IPS DF 19.7 (cell line): ENCODE data around the gene SEPTIN12.
"Not testable (repeated sequence)": the region's sequence is repeated elsewhere in the genome, so short reads cannot be mapped to it uniquely, and the experiment has no call there.

Experiments
- DNase-seq: peaks from one replicate; pipeline ENCODE4 v3.0.0-alpha.2; 2013; ENCODE audit warnings: low read depth, low spot score

SEPTIN12 gene

DNA sequence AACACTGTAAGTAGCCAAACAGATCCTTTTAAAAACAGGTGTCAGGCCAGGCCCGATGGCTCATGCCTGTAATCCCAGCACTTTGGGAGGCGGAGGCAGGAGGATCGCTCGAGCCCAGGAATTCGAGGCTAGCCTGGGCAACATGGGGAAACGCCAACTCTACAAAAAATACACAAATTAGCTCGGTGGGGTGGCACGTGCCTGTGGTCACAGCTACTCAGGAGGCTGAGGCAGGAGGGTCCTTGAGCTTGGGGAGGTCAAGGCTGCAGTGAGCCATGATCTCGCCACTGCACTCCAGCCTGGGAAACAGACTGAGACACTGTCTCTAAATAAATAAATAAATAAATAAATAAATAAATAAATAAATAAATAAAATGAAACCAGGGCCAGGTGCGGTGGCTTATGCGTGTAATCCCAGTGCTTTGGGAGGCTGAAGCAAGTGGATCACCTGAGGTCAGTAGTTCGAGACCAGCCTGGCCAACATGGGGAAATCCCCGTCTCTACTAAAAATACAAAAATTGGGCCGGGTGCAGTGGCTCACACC, 3.6 kb downstream of the SEPTIN12 start:
- not testable (repeated sequence) for DNase-seq

DNA sequence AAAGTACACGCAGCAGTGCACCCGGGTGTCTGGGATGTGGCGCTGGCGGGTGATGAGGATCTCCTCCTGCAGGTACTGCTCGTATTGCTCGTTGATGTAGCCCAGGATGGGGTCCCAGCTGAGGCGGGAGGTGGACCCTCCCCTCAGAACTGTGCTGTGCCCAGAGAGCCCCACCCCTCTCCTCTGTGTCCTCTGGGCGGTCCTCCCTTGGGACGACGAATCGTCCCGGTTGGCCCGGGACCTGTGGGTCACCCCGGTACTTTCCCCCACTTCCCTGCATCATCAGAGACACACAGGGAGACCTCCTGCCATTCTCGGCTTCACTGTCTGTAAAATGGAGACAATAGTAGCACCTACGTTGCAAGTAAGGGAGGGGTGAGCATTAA, 4.2 kb downstream of the SEPTIN12 start:
- no peak for DNase-seq

DNA sequence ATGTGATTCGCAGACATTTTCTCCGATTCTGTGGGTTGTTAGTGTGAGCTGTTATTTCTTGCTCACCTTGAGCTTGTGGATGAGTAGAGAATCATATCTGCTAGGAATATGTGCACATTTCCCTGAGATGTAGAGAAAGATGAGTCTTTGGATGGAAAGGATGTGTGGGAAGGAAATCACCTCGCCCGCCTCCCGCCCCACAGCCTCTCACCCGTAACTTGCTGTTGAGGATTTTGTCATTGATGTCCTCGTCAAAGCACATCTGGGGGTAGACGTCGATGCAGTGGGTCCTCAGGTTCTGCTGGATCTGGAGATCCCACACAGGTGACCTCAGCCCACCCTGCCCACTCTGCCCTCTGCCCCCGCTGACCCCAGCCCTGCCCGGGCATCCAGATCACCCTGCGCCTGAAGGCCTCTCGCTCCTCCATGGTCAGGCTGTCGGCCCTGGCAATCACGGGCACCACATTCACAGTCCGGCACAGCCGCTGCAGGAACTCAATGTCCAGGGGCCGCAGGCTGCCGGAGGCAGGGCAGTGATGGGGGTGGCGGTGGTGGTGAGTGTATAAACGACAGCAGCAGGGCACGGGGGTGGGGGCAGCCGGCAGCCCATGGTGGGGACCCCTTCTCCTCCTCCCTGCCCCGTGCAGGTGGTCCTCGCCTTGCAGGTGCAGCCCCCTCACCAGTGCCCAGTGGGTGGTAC, 4.7 kb downstream of the SEPTIN12 start:
- DNase-seq, result no peak

DNA sequence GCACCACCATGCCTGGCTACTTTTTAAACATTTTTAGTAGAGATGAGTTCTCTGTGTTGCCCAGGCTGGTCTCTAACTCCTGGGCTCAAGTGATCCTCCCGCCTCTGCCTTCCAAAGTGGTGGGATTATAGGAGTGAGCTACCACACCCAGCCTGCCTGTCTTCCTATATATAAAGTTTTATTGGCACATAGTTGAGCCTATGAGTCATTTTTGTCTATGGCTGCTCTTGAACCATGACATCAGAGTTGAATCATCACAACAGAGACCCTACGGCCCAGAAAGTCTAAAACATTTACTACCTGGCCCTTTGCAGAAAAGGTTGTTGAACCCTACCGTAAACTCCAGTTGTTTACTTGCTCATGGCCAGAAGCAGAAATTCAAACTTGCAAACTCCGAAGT, 7.9 kb downstream of the SEPTIN12 start:
- DNase-seq, result no peak

DNA sequence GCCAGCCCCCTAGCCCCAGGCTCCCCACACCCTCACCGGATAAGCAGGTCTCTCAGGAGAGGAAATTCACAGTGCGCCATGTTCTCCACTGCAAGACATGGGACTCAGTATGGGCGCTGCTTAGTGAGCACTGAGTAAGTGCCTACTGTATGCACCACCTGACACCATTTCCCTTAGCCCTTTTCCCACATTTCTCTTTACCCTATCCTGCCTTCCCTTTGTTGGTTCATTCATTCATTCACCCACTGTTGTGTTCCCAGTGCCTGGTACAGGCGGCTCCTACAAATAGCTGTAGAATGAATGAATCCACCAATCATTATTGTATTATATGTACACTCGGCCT, 10.1 kb downstream of the SEPTIN12 start:
- no peak for DNase-seq

DNA sequence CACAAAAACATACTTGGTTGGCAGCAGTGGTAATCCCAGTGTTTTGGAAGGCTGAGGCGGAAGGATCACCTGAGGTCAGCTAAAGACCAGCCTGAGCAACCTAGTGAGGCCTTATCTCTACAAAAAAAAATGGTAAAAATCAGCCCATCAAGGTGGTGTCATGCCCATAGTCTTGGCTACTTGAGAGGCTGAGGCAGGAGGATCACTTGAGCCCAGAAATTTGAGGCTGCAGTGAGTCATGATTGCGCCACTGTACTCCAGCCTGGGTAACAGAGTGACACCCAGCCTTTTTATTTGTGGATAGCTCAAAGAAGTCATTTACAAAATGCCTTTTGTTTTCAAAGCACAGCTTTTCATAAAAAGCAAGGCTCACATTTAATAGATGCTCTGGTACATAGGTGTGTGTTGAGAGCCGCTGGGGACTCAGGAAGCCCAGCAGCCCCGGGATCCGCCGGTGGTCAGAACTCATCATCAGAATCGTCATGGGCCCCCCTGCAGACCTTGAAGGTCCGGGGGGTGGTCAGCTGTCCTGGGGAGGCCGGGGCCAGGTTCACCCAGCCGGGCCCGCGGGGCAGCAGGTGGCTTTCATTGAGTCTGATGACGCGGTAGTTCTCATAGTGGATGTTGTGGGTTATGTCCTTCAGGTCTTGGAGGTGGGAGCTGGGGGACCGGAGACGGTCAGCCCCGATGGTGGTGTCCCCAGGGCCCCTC, 10.7 kb downstream of the SEPTIN12 start:
- no peak for DNase-seq

DNA sequence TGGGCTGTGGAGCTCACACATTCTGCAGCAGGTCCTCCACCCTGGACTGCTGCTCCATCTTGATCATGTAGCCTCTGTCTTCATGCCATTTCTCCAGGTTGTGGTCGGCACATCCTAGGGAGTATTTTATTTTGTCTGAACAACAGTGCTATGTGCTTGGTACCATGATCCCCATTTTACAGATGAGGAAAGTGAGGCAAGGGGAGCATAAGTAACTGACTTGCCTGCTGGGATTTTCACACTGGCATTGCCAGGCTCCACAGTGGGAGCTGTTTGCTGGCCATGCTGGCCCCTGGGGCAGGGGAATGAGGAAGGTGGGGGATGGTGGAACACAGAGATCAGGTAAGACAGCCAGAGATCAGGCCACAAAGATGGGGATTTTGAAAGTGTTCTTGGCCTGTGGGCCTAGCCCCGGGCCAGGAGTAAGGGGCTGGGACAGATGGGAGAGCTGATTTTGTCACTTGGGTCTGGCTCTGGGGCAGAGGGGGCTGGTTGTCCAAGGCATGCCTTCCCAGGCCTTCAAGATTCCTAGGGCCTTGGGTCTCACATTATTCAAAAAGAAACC, 11.9 kb downstream of the SEPTIN12 start:
- no peak for DNase-seq

DNA sequence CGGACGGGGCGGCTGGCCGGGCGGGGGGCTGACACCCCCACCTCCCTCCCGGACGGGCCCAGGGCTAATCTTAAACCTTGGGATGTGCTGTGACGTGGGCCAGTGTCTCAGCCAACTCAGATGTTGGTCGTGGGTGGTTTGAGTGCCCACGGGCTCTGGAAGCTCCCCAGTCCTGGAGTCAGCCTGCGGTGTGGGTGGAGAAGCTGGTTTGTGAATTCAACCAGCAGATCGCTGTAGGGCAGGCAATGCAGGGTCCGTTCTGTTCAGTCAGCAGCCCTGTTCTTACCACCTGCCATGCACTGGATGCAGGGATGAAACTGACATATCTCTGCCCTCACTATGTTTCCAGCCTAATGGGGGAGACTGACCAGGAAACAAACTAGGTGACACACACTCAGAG, 13.1 kb downstream of the SEPTIN12 start:
- DNase-seq, result no peak

DNA sequence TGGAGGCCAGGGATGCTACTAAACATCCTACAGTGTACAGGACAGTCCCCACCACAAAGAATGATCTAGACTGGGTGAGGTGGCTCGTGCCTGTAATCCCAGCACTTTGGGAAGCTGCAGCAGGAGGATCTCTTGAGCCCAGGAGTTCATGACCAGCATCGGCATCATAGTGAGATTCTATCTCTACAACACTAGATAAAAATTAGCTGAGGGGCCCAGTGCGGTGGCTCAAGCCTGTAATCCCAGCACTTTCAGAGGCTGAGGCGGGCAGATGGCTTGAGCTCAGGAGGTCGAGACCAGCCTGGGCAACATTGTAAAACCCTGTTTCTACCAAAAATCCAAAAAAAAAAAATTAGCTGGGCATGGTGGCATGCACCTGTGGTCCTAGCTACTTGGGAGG, 15.8 kb downstream of the SEPTIN12 start:
- no peak for DNase-seq

DNA sequence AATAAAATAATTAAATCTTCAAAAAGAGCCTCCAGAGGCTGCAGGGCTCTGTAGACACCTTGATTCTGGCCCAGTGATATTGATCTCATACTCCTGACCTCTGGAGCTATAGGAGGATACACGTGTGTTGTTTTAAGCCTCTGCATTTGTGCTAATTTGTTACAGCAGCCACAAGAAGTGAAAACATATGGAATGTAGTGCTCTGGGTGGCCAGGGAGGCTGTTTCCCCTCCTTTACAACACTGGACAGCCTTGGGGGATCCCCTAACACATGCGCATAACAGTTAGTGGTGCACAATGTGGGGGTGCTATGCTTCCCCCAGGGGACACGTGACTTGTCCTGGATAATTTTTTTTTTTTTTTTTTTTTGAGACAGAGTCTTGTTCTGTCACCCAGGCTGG, 16.5 kb downstream of the SEPTIN12 start:
- DNase-seq, result no peak

DNA sequence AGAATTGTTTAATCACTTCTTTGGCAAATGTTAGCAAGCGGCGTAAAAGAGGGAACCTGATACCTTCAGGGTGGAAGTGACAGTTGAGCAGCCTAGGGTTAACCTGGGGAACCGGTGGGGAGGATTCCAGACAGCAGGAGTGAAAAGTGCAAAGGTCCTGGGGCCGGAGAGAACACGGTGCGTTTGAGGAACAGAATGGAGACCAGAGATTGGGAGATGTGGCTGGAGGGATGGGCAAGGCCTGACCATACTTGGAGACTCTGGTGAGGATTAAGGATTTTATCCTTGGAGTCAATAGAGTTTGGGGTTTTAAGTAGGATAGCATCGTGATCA, 18.9 kb downstream of the SEPTIN12 start:
- no peak for DNase-seq

DNA sequence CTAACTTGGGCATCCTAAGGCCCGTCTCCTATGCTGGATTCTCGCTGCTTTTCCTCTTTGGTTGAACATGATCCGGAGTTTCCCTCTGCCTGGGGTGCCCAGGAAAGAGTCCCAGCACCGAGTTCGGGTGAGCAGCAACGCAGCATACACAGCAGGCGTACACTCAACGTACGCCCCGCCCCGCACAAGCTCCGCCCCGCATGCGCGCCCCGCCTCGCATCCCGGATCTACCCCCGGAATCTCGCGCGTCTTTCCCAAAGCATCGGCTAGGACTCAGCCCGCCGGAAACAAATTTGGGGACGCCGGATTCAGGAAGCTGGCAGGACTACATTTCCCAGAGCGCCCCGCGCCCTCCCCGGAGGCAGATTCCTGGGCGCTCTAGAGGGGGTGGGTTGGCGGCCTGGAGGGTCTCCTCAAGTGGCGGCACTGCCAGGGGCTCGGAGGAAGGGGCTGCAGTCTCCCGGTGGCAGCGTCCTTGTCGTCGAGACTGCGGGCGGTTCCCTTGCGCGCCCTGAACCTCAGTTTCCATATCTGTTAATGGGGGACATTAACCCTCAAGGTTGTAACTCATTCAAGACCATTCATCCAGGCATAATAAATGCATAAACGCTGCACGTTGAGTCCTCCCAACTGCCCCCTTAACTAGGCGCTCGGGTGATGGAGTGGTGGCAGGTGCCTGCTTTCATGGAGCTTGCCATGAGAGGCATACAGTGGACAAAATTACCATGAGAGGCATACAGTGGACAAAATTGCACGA, 19.4 kb downstream of the SEPTIN12 start:
- DNase-seq, result peak; percentile 88

DNA sequence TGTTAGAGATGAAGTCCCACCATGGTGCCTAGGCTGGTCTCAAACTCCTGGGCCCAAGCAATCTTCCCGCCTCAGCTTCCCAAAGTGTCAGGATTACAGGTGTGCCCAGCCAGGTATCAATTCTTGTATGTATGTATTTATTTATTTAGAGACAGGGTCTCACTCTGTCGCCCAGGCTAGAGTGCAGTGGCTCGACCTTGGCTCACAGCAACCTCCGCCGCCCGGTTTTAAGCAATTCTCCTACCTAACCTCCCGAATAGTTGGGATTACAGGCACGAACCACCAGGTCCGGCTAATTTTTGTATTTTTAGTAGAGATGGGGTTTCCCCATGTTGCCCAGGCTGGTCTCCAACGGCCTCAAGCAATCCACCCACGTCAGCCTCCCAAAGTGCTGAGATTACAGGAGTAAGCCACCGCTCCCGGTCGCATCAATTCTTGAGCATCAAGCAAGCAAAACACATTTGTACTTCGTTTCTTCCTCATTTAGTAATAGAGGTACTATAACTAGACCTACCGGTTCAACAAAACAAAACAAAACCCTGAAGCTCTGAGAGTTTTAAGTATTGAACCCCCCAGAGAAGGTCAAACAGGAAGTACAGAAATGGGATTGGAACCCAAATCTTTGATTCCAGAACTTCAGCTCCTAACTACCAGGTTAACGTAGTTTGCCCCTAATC, 20.1 kb downstream of the SEPTIN12 start:
- no peak for DNase-seq

DNA sequence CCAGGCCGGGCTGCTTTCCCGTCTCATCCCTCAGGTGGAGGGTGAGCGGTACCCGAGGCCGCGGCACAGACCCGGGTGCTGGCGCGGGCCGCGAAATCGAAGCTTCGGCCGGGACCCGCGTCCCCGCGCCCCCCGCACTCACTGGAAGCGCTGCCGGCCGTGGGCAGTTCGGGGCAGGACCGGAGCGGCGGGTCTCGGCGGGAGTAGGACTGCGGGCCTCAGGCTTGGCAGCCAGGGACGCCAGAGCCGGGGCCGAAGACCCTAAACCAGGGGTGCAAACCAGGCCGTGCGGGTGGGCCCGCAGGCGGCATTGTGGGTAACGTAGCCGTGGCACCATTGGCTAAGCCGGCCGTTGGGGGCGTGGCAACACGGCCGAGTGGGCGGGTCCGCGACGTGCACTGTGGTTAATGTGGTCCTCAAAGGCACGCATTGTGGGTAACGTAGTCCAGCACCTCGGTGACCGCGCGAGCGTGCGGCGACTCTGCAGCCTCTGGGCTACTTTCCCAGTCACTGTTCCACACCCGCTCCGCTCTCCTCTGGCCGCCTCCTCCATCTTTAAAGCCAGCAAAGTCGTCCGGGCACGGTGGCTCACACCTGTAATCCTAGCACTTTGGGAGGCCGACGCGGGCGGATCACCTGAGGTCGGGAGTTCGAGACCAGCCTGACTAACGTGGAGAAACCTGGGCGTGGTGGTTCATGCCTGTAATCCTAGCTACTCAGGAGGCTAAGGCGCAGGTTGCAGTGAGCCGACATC, 21.1 kb downstream of the SEPTIN12 start, which contains the start of gene ZNF500:
Gene ZNF500 (minus strand): TSS at position 288 of the 754 bp plus-strand sequence. CDS start 1,184 bp downstream, outside the sequence.
- DNase-seq, result peak; percentile 94

DNA sequence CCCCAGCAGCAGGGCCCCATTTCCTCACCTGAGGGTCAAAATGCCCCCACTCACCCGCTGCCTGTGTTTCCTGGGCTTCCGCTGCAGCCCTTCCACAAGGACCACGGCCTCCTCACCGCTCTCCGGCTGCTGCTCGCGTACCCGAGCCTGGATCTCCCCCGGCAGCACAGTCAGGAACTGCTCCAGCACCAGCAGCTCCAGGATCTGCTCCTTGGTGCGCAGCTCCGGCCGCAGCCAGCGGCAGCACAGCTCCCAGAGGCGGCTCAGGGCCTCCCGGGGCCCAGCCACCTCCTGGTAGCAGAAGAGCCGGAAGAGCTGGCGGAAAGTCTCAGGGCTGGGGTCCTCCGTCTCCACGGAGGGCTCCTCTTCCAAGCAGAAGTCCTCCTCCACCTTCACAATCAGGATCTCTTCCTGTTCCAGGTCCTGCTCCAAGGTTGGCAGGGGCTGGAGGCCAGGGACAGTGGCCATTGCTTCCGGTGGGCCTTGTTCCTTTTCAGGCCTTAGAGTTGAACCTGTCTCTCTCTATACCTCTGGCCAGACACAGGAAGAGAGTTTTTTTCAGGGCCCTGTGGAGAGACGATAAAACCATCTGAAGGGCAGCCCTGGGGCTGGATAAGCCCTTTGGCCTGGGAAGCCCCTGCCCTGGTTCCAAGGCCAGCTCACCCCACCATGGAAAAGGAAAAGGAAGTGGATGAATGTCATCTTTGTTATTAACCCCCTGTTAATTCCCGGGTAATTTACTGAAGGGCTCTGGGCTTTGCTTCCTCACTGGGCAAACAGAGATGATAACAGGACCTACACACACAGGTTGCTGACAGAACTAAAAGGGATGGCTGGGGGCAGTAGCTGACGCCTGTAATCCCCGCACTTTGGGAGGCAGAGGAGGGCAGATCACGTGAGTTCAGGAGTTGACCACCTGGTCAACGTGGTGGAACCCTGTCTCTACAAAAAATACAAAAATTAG, 22.4 kb downstream of the SEPTIN12 start:
- no peak for DNase-seq

DNA sequence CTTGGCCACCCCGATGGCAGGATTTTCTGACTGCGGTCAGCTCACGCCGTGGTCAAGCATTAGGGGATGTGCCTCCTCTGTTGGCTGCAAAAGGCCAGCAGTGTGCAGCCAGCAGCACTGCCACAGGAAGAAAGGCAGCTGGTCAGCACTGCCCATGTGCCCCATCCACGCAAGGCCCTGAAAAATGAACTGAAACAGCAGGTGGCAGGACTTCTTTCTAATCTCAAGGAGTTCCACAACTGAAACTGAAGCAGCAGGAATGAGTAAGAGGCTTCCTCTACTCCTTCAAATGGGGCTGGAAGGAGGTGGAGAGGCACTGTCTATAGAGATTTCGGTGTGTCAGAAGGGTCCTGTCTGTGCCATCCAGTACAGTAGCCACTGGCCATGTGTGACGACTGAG, 24.4 kb downstream of the SEPTIN12 start:
- DNase-seq, result no peak

DNA sequence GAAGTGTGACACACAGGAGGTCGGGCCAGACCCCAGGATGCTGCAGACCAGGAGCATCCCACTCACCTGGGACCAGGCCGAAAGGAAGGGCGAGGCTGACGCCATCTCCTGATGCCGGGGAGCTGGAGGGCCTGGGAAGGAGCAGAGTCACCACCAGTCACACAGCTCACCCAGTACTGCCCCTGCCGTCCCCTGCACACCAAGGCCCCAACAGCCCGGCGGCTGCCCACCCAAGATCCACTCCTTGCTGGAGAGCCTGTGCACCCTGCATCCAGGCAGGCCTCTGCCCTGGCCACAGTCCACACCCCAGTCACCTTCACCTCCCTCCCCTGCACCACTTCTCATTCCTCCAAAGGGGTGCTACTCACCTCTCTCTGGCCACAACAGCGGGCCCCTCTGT, 25.9 kb downstream of the SEPTIN12 start:
- no peak for DNase-seq

DNA sequence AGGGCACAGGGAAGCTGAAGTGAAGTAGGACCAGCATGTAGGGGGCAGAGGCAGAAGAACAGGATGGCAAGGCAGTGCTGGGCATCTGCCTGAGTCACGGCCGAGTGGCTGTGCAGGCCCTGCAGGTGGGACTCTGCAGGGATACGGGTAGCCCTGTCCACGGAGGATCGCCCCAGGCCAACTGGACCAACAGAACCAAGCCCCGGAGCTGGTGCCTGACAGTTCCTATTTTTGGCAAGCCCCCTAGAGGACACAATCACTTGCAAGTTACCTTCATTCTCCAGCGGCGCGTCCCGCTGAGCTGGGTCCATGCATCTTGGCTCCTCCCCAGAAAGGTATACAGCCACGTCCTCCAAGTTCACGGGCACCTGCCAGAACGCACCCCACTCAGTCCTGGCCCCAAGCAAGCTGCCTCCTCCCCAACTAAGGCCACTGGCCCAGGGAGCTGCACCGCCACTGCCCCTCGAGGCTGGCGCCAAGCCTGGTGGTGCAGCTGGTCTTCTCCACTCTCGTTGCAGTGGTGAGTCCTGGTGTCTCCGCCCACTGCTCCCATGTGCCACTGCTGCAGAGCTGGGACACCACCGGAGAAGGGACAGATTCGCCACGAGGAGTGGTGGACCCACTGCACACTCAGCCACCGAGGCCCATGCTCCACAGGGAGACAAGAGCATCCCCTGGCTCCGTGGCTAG, 27.8 kb downstream of the SEPTIN12 start:
- no peak for DNase-seq

DNA sequence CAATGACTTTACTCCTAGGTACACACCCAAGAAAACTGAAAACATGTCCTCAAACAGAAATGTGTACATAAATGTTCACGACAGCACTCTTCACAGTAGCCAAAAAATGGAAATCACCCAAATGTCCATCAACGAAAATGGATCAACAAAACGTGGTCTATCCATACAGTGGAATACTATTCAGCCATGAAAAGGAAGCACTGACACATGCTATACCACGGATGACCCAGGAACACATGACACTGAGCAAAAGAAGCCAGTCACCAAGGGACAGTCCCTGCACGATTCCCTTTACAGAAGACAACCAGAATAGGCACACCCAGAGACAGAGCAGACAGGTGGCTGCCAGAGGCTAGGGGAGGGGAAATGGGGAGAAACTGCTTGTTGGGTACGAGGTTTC, 32.5 kb downstream of the SEPTIN12 start:
- no peak for DNase-seq
